Astrocyte of the spinal cord (primary cell): ENCODE measurements around the gene SUN1.

ENCODE experiments used
- DNase-seq: peaks from one replicate; pipeline ENCODE4 v3.0.0; 2011; ENCODE audit warnings: low read depth, low spot score
- H3K4me3 ChIP-seq: 2 replicates; pipeline ENCODE4 v1.5.1; 2011; ENCODE audit warnings: low read depth, mild to moderate bottlenecking, low read length, moderate library complexity
- CTCF ChIP-seq: IDR thresholded peaks from 2 replicates; pipeline ENCODE4 v1.5.1; 2012; ENCODE audit warnings: low read depth, mild to moderate bottlenecking, low read length, inconsistent platforms
- in situ Hi-C: cut with HindIII; loops from 2 replicates; pipeline ENCODE4 v1.10.0; 2017; ENCODE audit warnings: low sequenced_read_pairs

Gene SUN1

GRCh38 chr7:856444-857095, 24.3 kb downstream of the SUN1 start:
- DNase-seq, result no peak
- H3K4me3 ChIP-seq, result no peak overlapping the region
- in situ Hi-C loops, result no loop called here
- no peak for TF ChIP-seq CTCF

DNA sequence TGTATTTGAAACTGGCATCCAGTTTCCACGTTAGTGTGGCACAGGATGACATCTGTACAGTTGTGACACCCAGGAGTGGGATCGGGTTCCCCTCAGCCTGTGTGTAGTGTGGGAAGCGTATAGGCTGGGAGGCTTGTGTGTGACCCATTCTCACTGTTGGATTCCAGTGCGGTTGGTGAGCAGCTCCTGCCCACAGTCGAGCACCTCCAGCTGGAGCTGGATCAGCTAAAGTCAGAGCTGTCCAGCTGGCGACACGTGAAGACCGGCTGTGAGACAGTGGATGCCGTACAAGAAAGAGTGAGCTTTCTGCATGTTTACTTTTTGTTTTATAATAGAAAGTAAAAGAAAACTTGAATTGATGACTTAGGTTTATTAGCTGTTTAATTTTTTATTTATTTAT, 25.4 kb downstream of the SUN1 start:
- no peak for TF ChIP-seq CTCF
- in situ Hi-C loops, result no loop called here
- no peak for DNase-seq

GRCh38 chr7:859359-860030, 27.2 kb downstream of the SUN1 start:
- no peak for DNase-seq
- no peak for TF ChIP-seq CTCF
- H3K4me3 ChIP-seq, result no peak overlapping the region
- in situ Hi-C loops, result no loop called here

More for the DNA sequence above, 25.4 kb downstream of the SUN1 start:
- no peak overlapping the region for H3K4me3 ChIP-seq

DNA sequence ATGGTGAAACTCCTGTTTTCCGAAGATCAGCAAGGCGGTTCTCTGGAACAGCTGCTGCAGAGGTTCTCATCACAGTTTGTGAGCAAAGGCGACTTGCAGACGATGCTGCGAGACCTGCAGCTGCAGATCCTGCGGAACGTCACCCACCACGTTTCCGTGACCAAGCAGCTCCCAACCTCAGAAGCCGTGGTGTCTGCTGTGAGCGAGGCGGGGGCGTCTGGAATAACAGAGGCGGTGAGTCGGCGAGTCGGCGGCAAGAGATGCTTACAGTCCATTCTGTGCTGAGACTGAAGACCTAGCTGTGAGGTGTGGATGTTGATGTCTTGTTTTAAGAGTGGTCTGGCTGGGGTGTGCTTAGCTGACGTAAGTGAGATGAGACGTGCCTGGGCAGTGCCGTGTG, 27.9 kb downstream of the SUN1 start:
- no peak overlapping the region for H3K4me3 ChIP-seq
- DNase-seq, result no peak
- no peak for TF ChIP-seq CTCF
- in situ Hi-C loops, result no loop called here

GRCh38 chr7:861222-861621, 28.9 kb downstream of the SUN1 start:
- TF ChIP-seq CTCF, result no peak

DNA sequence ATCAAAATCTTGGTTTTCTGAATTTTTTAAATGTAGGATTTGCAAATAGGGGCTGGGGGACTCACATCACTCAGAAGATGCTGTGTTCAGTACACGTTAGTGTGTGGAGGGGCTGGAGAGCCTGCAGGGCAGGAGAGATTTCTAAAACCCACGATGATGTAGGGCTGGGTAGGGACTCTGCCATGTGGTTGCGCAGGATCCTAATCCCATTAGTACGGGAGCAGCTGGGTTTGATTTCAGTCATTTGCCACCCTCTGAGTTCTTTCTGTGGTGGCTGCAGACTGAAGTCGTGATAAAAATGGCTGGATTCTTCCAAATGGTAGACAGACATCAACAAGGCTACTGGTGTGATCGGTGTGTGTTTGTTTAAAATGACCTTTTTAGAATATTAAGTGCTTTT, 29.9 kb downstream of the SUN1 start:
- in situ Hi-C loops, result no loop called here
- DNase-seq, result no peak
- H3K4me3 ChIP-seq, result no peak overlapping the region
- no peak for TF ChIP-seq CTCF

More at GRCh38 chr7:861222-861621, 28.9 kb downstream of the SUN1 start:
- in situ Hi-C loops, result no loop called here
- H3K4me3 ChIP-seq, result no peak overlapping the region
- DNase-seq, result no peak
